ENCODE data around the gene ADARB2.
"Not testable (repeated sequence)": the region's sequence is repeated elsewhere in the genome, so short reads cannot be mapped to it uniquely, and the experiment has no call there.

Gene ADARB2

GRCh38 chr10:1253523-1254353 is 483.6 kb downstream of the ADARB2 start:
- Histone ChIP-seq H3K4me1 (ENCODE audit: control insufficient read depth in 1 of 2, insufficient read depth in 1 of 2, low read depth in 1 of 2, low read length in 1 of 2) (peaks cover 41 to 55% of the 10 kb centered on the region in 2 experiments), H3K4me3 (ENCODE audit: low read depth in 1 of 2, low read length in 1 of 2) (no peak overlapping the region), H3K27me3 (peaks cover 50% of the 10 kb centered on the region), H3K27ac (no peak overlapping the region), H3K9me3 (no peaks in the 10 kb centered on the region), H3K36me3 (no peaks in the 10 kb centered on the region)
- TF ChIP-seq, protein P1, sequence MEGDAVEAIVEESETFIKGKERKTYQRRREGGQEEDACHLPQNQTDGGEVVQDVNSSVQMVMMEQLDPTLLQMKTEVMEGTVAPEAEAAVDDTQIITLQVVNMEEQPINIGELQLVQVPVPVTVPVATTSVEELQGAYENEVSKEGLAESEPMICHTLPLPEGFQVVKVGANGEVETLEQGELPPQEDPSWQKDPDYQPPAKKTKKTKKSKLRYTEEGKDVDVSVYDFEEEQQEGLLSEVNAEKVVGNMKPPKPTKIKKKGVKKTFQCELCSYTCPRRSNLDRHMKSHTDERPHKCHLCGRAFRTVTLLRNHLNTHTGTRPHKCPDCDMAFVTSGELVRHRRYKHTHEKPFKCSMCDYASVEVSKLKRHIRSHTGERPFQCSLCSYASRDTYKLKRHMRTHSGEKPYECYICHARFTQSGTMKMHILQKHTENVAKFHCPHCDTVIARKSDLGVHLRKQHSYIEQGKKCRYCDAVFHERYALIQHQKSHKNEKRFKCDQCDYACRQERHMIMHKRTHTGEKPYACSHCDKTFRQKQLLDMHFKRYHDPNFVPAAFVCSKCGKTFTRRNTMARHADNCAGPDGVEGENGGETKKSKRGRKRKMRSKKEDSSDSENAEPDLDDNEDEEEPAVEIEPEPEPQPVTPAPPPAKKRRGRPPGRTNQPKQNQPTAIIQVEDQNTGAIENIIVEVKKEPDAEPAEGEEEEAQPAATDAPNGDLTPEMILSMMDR (IDR thresholded peaks at IDR 0.05): no peak

DNA sequence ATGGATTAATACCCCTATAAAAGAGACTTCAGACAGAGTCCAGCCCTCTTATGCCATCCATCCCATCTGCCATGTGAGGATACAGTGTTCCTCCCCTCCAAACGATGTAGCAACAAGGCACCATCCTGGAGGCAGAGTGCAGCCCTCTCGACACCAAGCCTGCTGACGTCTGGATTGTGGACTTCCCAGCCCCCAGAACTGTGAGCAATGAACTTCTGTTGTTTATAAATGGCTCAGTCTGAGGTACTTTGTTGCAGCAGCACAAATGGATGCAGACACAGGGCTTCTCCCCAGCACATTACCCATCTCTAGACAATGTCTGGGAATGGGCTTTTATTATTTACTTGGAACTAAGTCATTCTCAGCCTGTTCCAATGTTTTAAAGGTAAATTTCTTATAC is 485.6 kb downstream of the ADARB2 start:
- TF ChIP-seq, protein P1 (IDR thresholded peaks at IDR 0.05): no peak
- H3K9me3 ChIP-seq: no peaks in the 10 kb centered on the region

GRCh38 chr10:1249142-1249920 is 488.0 kb downstream of the ADARB2 start:
- no peaks in the 10 kb centered on the region for H3K9me3 ChIP-seq
- H3K4me3 ChIP-seq (ENCODE audit: low read depth in 1 of 2, low read length in 1 of 2): peak overlapping the region in 1 of 2 experiments; percentile 14
- peaks cover 13% of the 10 kb centered on the region for H3K27me3 ChIP-seq
- no peaks in the 10 kb centered on the region for H3K36me3 ChIP-seq
- TF ChIP-seq, protein P1 (IDR thresholded peaks at IDR 0.05): no peak
- H3K27ac ChIP-seq: peak overlapping the region; percentile 65
- H3K4me1 ChIP-seq (ENCODE audit: control insufficient read depth in 1 of 2, insufficient read depth in 1 of 2, low read depth in 1 of 2, low read length in 1 of 2): peaks cover 43 to 49% of the 10 kb centered on the region in 2 experiments

More for the DNA sequence above, 485.6 kb downstream of the ADARB2 start:
- Histone ChIP-seq H3K4me3 (ENCODE audit: low read depth in 1 of 2, low read length in 1 of 2) (no peak overlapping the region), H3K27ac (no peak overlapping the region), H3K36me3 (no peaks in the 10 kb centered on the region), H3K27me3 (peaks cover 37% of the 10 kb centered on the region), H3K4me1 (ENCODE audit: control insufficient read depth in 1 of 2, insufficient read depth in 1 of 2, low read depth in 1 of 2, low read length in 1 of 2) (peaks cover 49 to 67% of the 10 kb centered on the region in 2 experiments)

GRCh38 chr10:1248262-1248630 is 489.1 kb downstream of the ADARB2 start:
- H3K27me3 ChIP-seq, H3K36me3 ChIP-seq, H3K9me3 ChIP-seq: not testable (repeated sequence)
- H3K4me3 ChIP-seq (ENCODE audit: low read depth in 1 of 2, low read length in 1 of 2): peak overlapping the region in 1 of 2 experiments; percentile 14
- H3K27ac ChIP-seq: peak overlapping the region; percentile 65
- peaks cover 33 to 41% of the 10 kb centered on the region in 2 experiments for H3K4me1 ChIP-seq (ENCODE audit: control insufficient read depth in 1 of 2, insufficient read depth in 1 of 2, low read depth in 1 of 2, low read length in 1 of 2)

GRCh38 chr10:1247598-1248261 is 489.6 kb downstream of the ADARB2 start:
- no peak overlapping the region for H3K4me3 ChIP-seq (ENCODE audit: low read depth in 1 of 2, low read length in 1 of 2)
- H3K4me1 ChIP-seq (ENCODE audit: control insufficient read depth in 1 of 2, insufficient read depth in 1 of 2, low read depth in 1 of 2, low read length in 1 of 2): peaks cover 29 to 36% of the 10 kb centered on the region in 2 experiments
- TF ChIP-seq, protein P1 (IDR thresholded peaks at IDR 0.05): no peak

More at GRCh38 chr10:1247598-1248261, 489.6 kb downstream of the ADARB2 start:
- Histone ChIP-seq H3K9me3 (no peaks in the 10 kb centered on the region), H3K27me3 (no peaks in the 10 kb centered on the region), H3K27ac (peak overlapping the region; percentile 65), H3K36me3 (no peaks in the 10 kb centered on the region)
